HCT116 (cell line): ENCODE data around the gene CORO6. TPM values are rescaled to one million over a fixed set of nuclear protein-coding genes. Genes with fewer than 3 reads are reported as not detected.

Experiments
- ATAC-seq: fragments of 200-7000 bp; cut with Tn5 transposase; 2 replicates; pipeline ENCODE4 v1.9.1; 2020; ENCODE audit warnings: mild to moderate bottlenecking, moderate library complexity
- BruUV-seq: library from RNA; stranded (reverse); fragments of 400-500 nt; replicated peaks from 2 replicates; lab custom pipeline; 2021; lab: Mats Ljungman, UMichigan
- CTCF ChIA-PET: fragments of 300-600 bp; sonication (Branson Sonifier 250); formaldehyde crosslinking; loops from one replicate; lab custom pipeline; 2021; ENCODE audit warnings: antibody characterized with exemption; lab: Charles Lee
- POLR2A ChIA-PET: fragments of 300-600, 350-600 bp; sonication (Branson Sonifier 250); formaldehyde crosslinking; loops from one replicate; lab custom pipeline; 2021; ENCODE audit warnings: antibody characterized with exemption; lab: Charles Lee
- RAD21 ChIA-PET, 2 experiments: fragments of 300-600 bp; sonication (Branson Sonifier 250); formaldehyde crosslinking; loops; one replicate each; lab custom pipeline; 2023; ENCODE audit warnings: low total read pairs in 2 of 2; ENCODE audit not compliant: uncharacterized antibody in 2 of 2, unreplicated experiment in 2 of 2, low non-redundant PET in 1 of 2; lab: Charles Lee
- DNase-seq: peaks from one replicate; pipeline ENCODE4 v3.0.0-alpha.2; 2010; ENCODE audit warnings: low read depth, low spot score
- H2AFZ ChIP-seq: fragments of 200-600 bp; shearing (Covaris generic), sonication (generic); 2 replicates; pipeline ENCODE4 v1.6.1; 2017; ENCODE audit warnings: low read depth, mixed run types, mixed read lengths, antibody characterized with exemption, low read length; ENCODE audit not compliant: poor library complexity, severe bottlenecking
- H3K27ac ChIP-seq: 2 replicates; pipeline ENCODE4 v1.5.1; 2012; ENCODE audit warnings: low read depth, low read length
- H3K27me3 ChIP-seq: fragments of 200-600 bp; sonication (generic); 2 replicates; pipeline ENCODE4 v1.6.1; 2016; ENCODE audit warnings: mixed run types, low read length, mixed read lengths; ENCODE audit not compliant: insufficient read depth
- H3K36me3 ChIP-seq, 2 experiments: fragments of 200-500 bp in 1 of 2; fragments of 200-600 bp in 1 of 2; sonication (Bioruptor generic) in 1 of 2; sonication (generic) in 1 of 2; 2 replicates each; pipeline versions ENCODE4 v1.5.1 to v1.6.1; 2014 to 2016; ENCODE audit warnings: low read length in 2 of 2, inconsistent platforms in 1 of 2, mixed read lengths in 1 of 2, mixed run types in 1 of 2; ENCODE audit not compliant: insufficient read depth in 2 of 2, control insufficient read depth in 1 of 2
- H3K4me1 ChIP-seq, 2 experiments: fragments of 200-600 bp in 1 of 2; sonication (generic) in 1 of 2; 2 replicates each; pipeline versions ENCODE4 v1.5.1 to v1.6.1; 2012 to 2017; ENCODE audit warnings: low read length in 2 of 2, inconsistent platforms in 1 of 2, mild to moderate bottlenecking in 1 of 2, mixed read lengths in 1 of 2, mixed run types in 1 of 2, moderate library complexity in 1 of 2; ENCODE audit not compliant: insufficient read depth in 2 of 2, control insufficient read depth in 1 of 2
- H3K4me2 ChIP-seq: fragments of 200-600 bp; sonication (generic); 2 replicates; pipeline ENCODE4 v1.6.1; 2017; ENCODE audit warnings: mixed run types, low read length, mixed read lengths
- H3K4me3 ChIP-seq, 2 experiments: fragments of 200-600 bp in 1 of 2; sonication (generic) in 1 of 2; replicated peaks in 1 of 2; 2 replicates each; pipeline ENCODE4 v1.5.1; 2011 to 2016; ENCODE audit warnings: low read length in 2 of 2, control low read depth in 1 of 2, low read depth in 1 of 2, mild to moderate bottlenecking in 1 of 2, mixed read lengths in 1 of 2, mixed run types in 1 of 2
- H3K79me2 ChIP-seq: fragments of 200-600 bp; sonication (generic); 2 replicates; pipeline ENCODE4 v1.6.1; 2017; ENCODE audit warnings: mild to moderate bottlenecking, mixed run types, low read length, moderate library complexity, mixed read lengths; ENCODE audit not compliant: insufficient read depth
- H3K9ac ChIP-seq: fragments of 200-600 bp; sonication (generic); 2 replicates; pipeline ENCODE4 v1.6.1; 2016; ENCODE audit warnings: low read length, mixed read lengths
- H3K9me2 ChIP-seq: fragments of 200-600 bp; sonication (generic), shearing (Covaris generic); 2 replicates; pipeline ENCODE4 v1.6.1; 2017; ENCODE audit warnings: mixed run types, mild to moderate bottlenecking, moderate library complexity; ENCODE audit not compliant: insufficient read depth
- H3K9me3 ChIP-seq, 2 experiments: fragments of 200-500 bp in 1 of 2; fragments of 200-600 bp in 1 of 2; sonication (Bioruptor generic) in 1 of 2; sonication (generic) in 1 of 2; 2 replicates each; pipeline ENCODE4 v1.6.1; 2014 to 2017; ENCODE audit warnings: low read length in 2 of 2, mixed read lengths in 2 of 2, inconsistent platforms in 1 of 2, low read depth in 1 of 2, mild to moderate bottlenecking in 1 of 2, mixed run types in 1 of 2, moderate library complexity in 1 of 2; ENCODE audit not compliant: control insufficient read depth in 1 of 2, insufficient read depth in 1 of 2
- H4K20me1 ChIP-seq: fragments of 200-600 bp; sonication (generic), shearing (Covaris generic); 2 replicates; pipeline ENCODE4 v1.6.1; 2017; ENCODE audit warnings: mixed run types, mild to moderate bottlenecking, moderate library complexity; ENCODE audit not compliant: insufficient read depth
- EGR1 ChIP-seq: IDR thresholded peaks from 2 replicates; pipeline ENCODE4 v1.6.1; 2012; ENCODE audit warnings: low read depth
- intact Hi-C: fragments of 100-400 bp; cut with micrococcal nuclease; formaldehyde crosslinking; loops from 2 replicates; pipeline ENCODE4 v1.10.0; 2022
- total RNA-seq: library from RNA; stranded (reverse); gene quantifications from one replicate; pipeline ENCODE4 v1.2.1, GENCODE V29; 2021; ENCODE audit not compliant: unreplicated experiment
- TF ChIP-seq, protein P1 (sequence below): IDR thresholded peaks from 2 replicates; pipeline ENCODE4 v1.6.1; 2012
- TF ChIP-seq, protein P2 (sequence below): IDR thresholded peaks from 2 replicates; pipeline ENCODE4 v1.6.1; 2011; ENCODE audit warnings: mild to moderate bottlenecking, low read length, moderate library complexity; ENCODE audit not compliant: insufficient replicate concordance; ENCODE audit errors: extremely low read depth
- TF ChIP-seq, protein P3 (sequence below): IDR thresholded peaks from 2 replicates; pipeline ENCODE4 v1.6.1; 2012; ENCODE audit warnings: low read depth

Gene CORO6
- total RNA-seq, 1 experiment from 2014 or later: 8.7 TPM

GRCh38 chr17:29661213-29661612, 38.5 kb upstream of the CORO6 start:
- no peak overlapping the region for H2AFZ ChIP-seq
- ATAC-seq (no peak), DNase-seq (no peak)
- no peak overlapping the region for H3K4me2 ChIP-seq
- POLR2A ChIA-PET: no interaction called here
- H4K20me1 ChIP-seq: no peaks in the 10 kb centered on the region
- RAD21 ChIA-PET: no interaction called here
- CTCF ChIA-PET: no interaction called here
- H3K36me3 ChIP-seq: no peaks in the 10 kb centered on the region
- peaks cover 9 to 29% of the 10 kb centered on the region in 2 experiments for H3K4me1 ChIP-seq
- no peak overlapping the region for H3K4me3 ChIP-seq
- H3K9ac ChIP-seq: no peak overlapping the region
- H3K9me3 ChIP-seq: no peaks in the 10 kb centered on the region
- H3K27me3 ChIP-seq: no peaks in the 10 kb centered on the region
- no peaks in the 10 kb centered on the region for H3K9me2 ChIP-seq
- TF ChIP-seq EGR1: no peak
- TF ChIP-seq, protein P1, sequence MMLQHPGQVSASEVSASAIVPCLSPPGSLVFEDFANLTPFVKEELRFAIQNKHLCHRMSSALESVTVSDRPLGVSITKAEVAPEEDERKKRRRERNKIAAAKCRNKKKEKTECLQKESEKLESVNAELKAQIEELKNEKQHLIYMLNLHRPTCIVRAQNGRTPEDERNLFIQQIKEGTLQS: no peak
- TF ChIP-seq, protein P2, sequence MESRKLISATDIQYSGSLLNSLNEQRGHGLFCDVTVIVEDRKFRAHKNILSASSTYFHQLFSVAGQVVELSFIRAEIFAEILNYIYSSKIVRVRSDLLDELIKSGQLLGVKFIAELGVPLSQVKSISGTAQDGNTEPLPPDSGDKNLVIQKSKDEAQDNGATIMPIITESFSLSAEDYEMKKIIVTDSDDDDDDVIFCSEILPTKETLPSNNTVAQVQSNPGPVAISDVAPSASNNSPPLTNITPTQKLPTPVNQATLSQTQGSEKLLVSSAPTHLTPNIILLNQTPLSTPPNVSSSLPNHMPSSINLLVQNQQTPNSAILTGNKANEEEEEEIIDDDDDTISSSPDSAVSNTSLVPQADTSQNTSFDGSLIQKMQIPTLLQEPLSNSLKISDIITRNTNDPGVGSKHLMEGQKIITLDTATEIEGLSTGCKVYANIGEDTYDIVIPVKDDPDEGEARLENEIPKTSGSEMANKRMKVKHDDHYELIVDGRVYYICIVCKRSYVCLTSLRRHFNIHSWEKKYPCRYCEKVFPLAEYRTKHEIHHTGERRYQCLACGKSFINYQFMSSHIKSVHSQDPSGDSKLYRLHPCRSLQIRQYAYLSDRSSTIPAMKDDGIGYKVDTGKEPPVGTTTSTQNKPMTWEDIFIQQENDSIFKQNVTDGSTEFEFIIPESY: no peak
- TF ChIP-seq, protein P3, sequence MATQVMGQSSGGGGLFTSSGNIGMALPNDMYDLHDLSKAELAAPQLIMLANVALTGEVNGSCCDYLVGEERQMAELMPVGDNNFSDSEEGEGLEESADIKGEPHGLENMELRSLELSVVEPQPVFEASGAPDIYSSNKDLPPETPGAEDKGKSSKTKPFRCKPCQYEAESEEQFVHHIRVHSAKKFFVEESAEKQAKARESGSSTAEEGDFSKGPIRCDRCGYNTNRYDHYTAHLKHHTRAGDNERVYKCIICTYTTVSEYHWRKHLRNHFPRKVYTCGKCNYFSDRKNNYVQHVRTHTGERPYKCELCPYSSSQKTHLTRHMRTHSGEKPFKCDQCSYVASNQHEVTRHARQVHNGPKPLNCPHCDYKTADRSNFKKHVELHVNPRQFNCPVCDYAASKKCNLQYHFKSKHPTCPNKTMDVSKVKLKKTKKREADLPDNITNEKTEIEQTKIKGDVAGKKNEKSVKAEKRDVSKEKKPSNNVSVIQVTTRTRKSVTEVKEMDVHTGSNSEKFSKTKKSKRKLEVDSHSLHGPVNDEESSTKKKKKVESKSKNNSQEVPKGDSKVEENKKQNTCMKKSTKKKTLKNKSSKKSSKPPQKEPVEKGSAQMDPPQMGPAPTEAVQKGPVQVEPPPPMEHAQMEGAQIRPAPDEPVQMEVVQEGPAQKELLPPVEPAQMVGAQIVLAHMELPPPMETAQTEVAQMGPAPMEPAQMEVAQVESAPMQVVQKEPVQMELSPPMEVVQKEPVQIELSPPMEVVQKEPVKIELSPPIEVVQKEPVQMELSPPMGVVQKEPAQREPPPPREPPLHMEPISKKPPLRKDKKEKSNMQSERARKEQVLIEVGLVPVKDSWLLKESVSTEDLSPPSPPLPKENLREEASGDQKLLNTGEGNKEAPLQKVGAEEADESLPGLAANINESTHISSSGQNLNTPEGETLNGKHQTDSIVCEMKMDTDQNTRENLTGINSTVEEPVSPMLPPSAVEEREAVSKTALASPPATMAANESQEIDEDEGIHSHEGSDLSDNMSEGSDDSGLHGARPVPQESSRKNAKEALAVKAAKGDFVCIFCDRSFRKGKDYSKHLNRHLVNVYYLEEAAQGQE: no peak
- TF ChIP-seq, all 23 proteins: peak for 0
- intact Hi-C loops: no loop called here
- Histone ChIP-seq H3K27ac (no peak overlapping the region), H3K79me2 (no peaks in the 10 kb centered on the region)
- no TSS peak for BruUV-seq
